Keratinocyte (primary cell): ENCODE measurements around the gene HIVEP2.

Experiments
- CTCF ChIP-seq, 3 experiments: IDR thresholded peaks in 1 of 3; conservative IDR thresholded peaks in 1 of 3; optimal IDR thresholded peaks in 1 of 3; 2 replicates in 2 of 3; 3 replicates in 1 of 3; pipeline versions ENCODE3 to v1.5.1; 2011; ENCODE audit warnings: low read length in 3 of 3, mild to moderate bottlenecking in 3 of 3, moderate library complexity in 2 of 3, control low read depth in 1 of 3, inconsistent platforms in 1 of 3; ENCODE audit not compliant: insufficient read depth in 2 of 3; ENCODE audit errors: extremely low read depth in 1 of 3
- EZH2 ChIP-seq: IDR thresholded peaks from one replicate; pipeline ENCODE4 v1.6.1; 2012; ENCODE audit warnings: inconsistent platforms, mild to moderate bottlenecking, low read length, moderate library complexity

GRCh38 chr6:142816031-142816430 lies 128.9 kb downstream of the HIVEP2 start:
- TF ChIP-seq CTCF (optimal IDR thresholded peaks at IDR 0.05 in 1 of 3, IDR thresholded peaks at IDR 0.05 in 1 of 3, conservative IDR thresholded peaks at IDR 0.05 in 1 of 3; ENCODE audit: extremely low read depth in 1 of 3, insufficient read depth in 2 of 3, low read length in 3 of 3) = no peak
- no peak for TF ChIP-seq EZH2
